HCT116 (cell line): Measurements from ENCODE around the gene SNX4. TPM values are rescaled to one million over a fixed set of nuclear protein-coding genes. Genes with fewer than 3 reads are reported as not detected.

Source experiments
- ATAC-seq: fragments of 200-7000 bp; cut with Tn5 transposase; 2 replicates; pipeline ENCODE4 v1.9.1; 2020; ENCODE audit warnings: mild to moderate bottlenecking, moderate library complexity
- BruUV-seq: library from RNA; stranded (reverse); fragments of 400-500 nt; replicated peaks from 2 replicates; lab custom pipeline; 2021; lab: Mats Ljungman, UMichigan
- CTCF ChIA-PET: fragments of 300-600 bp; sonication (Branson Sonifier 250); formaldehyde crosslinking; loops from one replicate; lab custom pipeline; 2021; ENCODE audit warnings: antibody characterized with exemption; lab: Charles Lee
- POLR2A ChIA-PET: fragments of 300-600, 350-600 bp; sonication (Branson Sonifier 250); formaldehyde crosslinking; loops from one replicate; lab custom pipeline; 2021; ENCODE audit warnings: antibody characterized with exemption; lab: Charles Lee
- RAD21 ChIA-PET, 2 experiments: fragments of 300-600 bp; sonication (Branson Sonifier 250); formaldehyde crosslinking; loops; one replicate each; lab custom pipeline; 2023; ENCODE audit warnings: low total read pairs in 2 of 2; ENCODE audit not compliant: uncharacterized antibody in 2 of 2, unreplicated experiment in 2 of 2, low non-redundant PET in 1 of 2; lab: Charles Lee
- DNase-seq: peaks from one replicate; pipeline ENCODE4 v3.0.0-alpha.2; 2010; ENCODE audit warnings: low read depth, low spot score
- H2AFZ ChIP-seq: fragments of 200-600 bp; shearing (Covaris generic), sonication (generic); 2 replicates; pipeline ENCODE4 v1.6.1; 2017; ENCODE audit warnings: low read depth, mixed run types, mixed read lengths, antibody characterized with exemption, low read length; ENCODE audit not compliant: poor library complexity, severe bottlenecking
- H3K27ac ChIP-seq: 2 replicates; pipeline ENCODE4 v1.5.1; 2012; ENCODE audit warnings: low read depth, low read length
- H3K27me3 ChIP-seq: fragments of 200-600 bp; sonication (generic); 2 replicates; pipeline ENCODE4 v1.6.1; 2016; ENCODE audit warnings: mixed run types, low read length, mixed read lengths; ENCODE audit not compliant: insufficient read depth
- H3K36me3 ChIP-seq, 2 experiments: fragments of 200-500 bp in 1 of 2; fragments of 200-600 bp in 1 of 2; sonication (Bioruptor generic) in 1 of 2; sonication (generic) in 1 of 2; 2 replicates each; pipeline versions ENCODE4 v1.5.1 to v1.6.1; 2014 to 2016; ENCODE audit warnings: low read length in 2 of 2, inconsistent platforms in 1 of 2, mixed read lengths in 1 of 2, mixed run types in 1 of 2; ENCODE audit not compliant: insufficient read depth in 2 of 2, control insufficient read depth in 1 of 2
- H3K4me1 ChIP-seq, 2 experiments: fragments of 200-600 bp in 1 of 2; sonication (generic) in 1 of 2; 2 replicates each; pipeline versions ENCODE4 v1.5.1 to v1.6.1; 2012 to 2017; ENCODE audit warnings: low read length in 2 of 2, inconsistent platforms in 1 of 2, mild to moderate bottlenecking in 1 of 2, mixed read lengths in 1 of 2, mixed run types in 1 of 2, moderate library complexity in 1 of 2; ENCODE audit not compliant: insufficient read depth in 2 of 2, control insufficient read depth in 1 of 2
- H3K4me2 ChIP-seq: fragments of 200-600 bp; sonication (generic); 2 replicates; pipeline ENCODE4 v1.6.1; 2017; ENCODE audit warnings: mixed run types, low read length, mixed read lengths
- H3K4me3 ChIP-seq, 2 experiments: fragments of 200-600 bp in 1 of 2; sonication (generic) in 1 of 2; replicated peaks in 1 of 2; 2 replicates each; pipeline ENCODE4 v1.5.1; 2011 to 2016; ENCODE audit warnings: low read length in 2 of 2, control low read depth in 1 of 2, low read depth in 1 of 2, mild to moderate bottlenecking in 1 of 2, mixed read lengths in 1 of 2, mixed run types in 1 of 2
- H3K79me2 ChIP-seq: fragments of 200-600 bp; sonication (generic); 2 replicates; pipeline ENCODE4 v1.6.1; 2017; ENCODE audit warnings: mild to moderate bottlenecking, mixed run types, low read length, moderate library complexity, mixed read lengths; ENCODE audit not compliant: insufficient read depth
- H3K9ac ChIP-seq: fragments of 200-600 bp; sonication (generic); 2 replicates; pipeline ENCODE4 v1.6.1; 2016; ENCODE audit warnings: low read length, mixed read lengths
- H3K9me2 ChIP-seq: fragments of 200-600 bp; sonication (generic), shearing (Covaris generic); 2 replicates; pipeline ENCODE4 v1.6.1; 2017; ENCODE audit warnings: mixed run types, mild to moderate bottlenecking, moderate library complexity; ENCODE audit not compliant: insufficient read depth
- H3K9me3 ChIP-seq, 2 experiments: fragments of 200-500 bp in 1 of 2; fragments of 200-600 bp in 1 of 2; sonication (Bioruptor generic) in 1 of 2; sonication (generic) in 1 of 2; 2 replicates each; pipeline ENCODE4 v1.6.1; 2014 to 2017; ENCODE audit warnings: low read length in 2 of 2, mixed read lengths in 2 of 2, inconsistent platforms in 1 of 2, low read depth in 1 of 2, mild to moderate bottlenecking in 1 of 2, mixed run types in 1 of 2, moderate library complexity in 1 of 2; ENCODE audit not compliant: control insufficient read depth in 1 of 2, insufficient read depth in 1 of 2
- H4K20me1 ChIP-seq: fragments of 200-600 bp; sonication (generic), shearing (Covaris generic); 2 replicates; pipeline ENCODE4 v1.6.1; 2017; ENCODE audit warnings: mixed run types, mild to moderate bottlenecking, moderate library complexity; ENCODE audit not compliant: insufficient read depth
- ELF1 ChIP-seq: IDR thresholded peaks from 2 replicates; pipeline ENCODE4 v1.6.1; 2012; ENCODE audit warnings: low read depth, borderline replicate concordance
- EZH2 ChIP-seq: fragments of 200-600 bp; sonication (generic); IDR thresholded peaks from 2 replicates; pipeline ENCODE4 v1.6.1; 2017; ENCODE audit warnings: antibody characterized with exemption, mixed run types
- MAX ChIP-seq: IDR thresholded peaks from 2 replicates; pipeline ENCODE4 v1.6.1; 2012
- POLR2AphosphoS5 ChIP-seq: IDR thresholded peaks from 2 replicates; pipeline ENCODE4 v1.6.1; 2011; ENCODE audit warnings: mild to moderate bottlenecking, low read depth, low read length, moderate library complexity
- REST ChIP-seq: IDR thresholded peaks from 2 replicates; pipeline ENCODE4 v1.6.1; 2012; ENCODE audit warnings: low read depth
- SRF ChIP-seq: IDR thresholded peaks from 2 replicates; pipeline ENCODE4 v1.6.1; 2012; ENCODE audit warnings: low read depth
- TCF7L2 ChIP-seq: IDR thresholded peaks from 2 replicates; pipeline ENCODE4 v1.7.0; 2011; ENCODE audit warnings: borderline replicate concordance, inconsistent platforms; ENCODE audit not compliant: insufficient read depth, insufficient read length; ENCODE audit errors: extremely low read depth
- intact Hi-C: fragments of 100-400 bp; cut with micrococcal nuclease; formaldehyde crosslinking; loops from 2 replicates; pipeline ENCODE4 v1.10.0; 2022
- total RNA-seq: library from RNA; stranded (reverse); gene quantifications from one replicate; pipeline ENCODE4 v1.2.1, GENCODE V29; 2021; ENCODE audit not compliant: unreplicated experiment
- TF ChIP-seq, protein P1 (sequence below): IDR thresholded peaks from 2 replicates; pipeline ENCODE4 v1.6.1; 2012
- TF ChIP-seq, protein P2 (sequence below): IDR thresholded peaks from 2 replicates; pipeline ENCODE4 v1.6.1; 2011; ENCODE audit warnings: mild to moderate bottlenecking, low read length, moderate library complexity; ENCODE audit not compliant: insufficient replicate concordance; ENCODE audit errors: extremely low read depth

Gene SNX4
- total RNA-seq, 1 experiment from 2014 or later: 21.1 TPM

- Histone ChIP-seq H3K9me2 (no peaks in the 10 kb centered on the region), H3K4me1 (no peaks in the 10 kb centered on the region), H3K9ac (no peak overlapping the region), H2AFZ (no peak overlapping the region), H3K27me3 (no peaks in the 10 kb centered on the region), H3K27ac (no peak overlapping the region), H3K79me2 (no peaks in the 10 kb centered on the region), H3K4me3 (no peak overlapping the region), H3K9me3 (no peaks in the 10 kb centered on the region), H4K20me1 (no peaks in the 10 kb centered on the region), H3K36me3 (peaks cover 3% of the 10 kb centered on the region in 2 experiments; a peak in 3 of 4 replicates), H3K4me2 (no peak overlapping the region)
- no TSS peak for BruUV-seq
- POLR2A ChIA-PET: no interaction called here
- RAD21 ChIA-PET: no interaction called here
- intact Hi-C loops: no loop called here
- CTCF ChIA-PET: no interaction called here
- no peak for ATAC-seq
- TF ChIP-seq ELF1: no peak
- TF ChIP-seq MAX: no peak
- TF ChIP-seq REST: no peak
- TF ChIP-seq POLR2AphosphoS5: no peak
- no peak for TF ChIP-seq TCF7L2
- no peak for TF ChIP-seq SRF
- TF ChIP-seq, protein P1, sequence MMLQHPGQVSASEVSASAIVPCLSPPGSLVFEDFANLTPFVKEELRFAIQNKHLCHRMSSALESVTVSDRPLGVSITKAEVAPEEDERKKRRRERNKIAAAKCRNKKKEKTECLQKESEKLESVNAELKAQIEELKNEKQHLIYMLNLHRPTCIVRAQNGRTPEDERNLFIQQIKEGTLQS: no peak
- TF ChIP-seq, protein P2, sequence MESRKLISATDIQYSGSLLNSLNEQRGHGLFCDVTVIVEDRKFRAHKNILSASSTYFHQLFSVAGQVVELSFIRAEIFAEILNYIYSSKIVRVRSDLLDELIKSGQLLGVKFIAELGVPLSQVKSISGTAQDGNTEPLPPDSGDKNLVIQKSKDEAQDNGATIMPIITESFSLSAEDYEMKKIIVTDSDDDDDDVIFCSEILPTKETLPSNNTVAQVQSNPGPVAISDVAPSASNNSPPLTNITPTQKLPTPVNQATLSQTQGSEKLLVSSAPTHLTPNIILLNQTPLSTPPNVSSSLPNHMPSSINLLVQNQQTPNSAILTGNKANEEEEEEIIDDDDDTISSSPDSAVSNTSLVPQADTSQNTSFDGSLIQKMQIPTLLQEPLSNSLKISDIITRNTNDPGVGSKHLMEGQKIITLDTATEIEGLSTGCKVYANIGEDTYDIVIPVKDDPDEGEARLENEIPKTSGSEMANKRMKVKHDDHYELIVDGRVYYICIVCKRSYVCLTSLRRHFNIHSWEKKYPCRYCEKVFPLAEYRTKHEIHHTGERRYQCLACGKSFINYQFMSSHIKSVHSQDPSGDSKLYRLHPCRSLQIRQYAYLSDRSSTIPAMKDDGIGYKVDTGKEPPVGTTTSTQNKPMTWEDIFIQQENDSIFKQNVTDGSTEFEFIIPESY: no peak
- no peak for TF ChIP-seq EZH2
- no peak for DNase-seq
Observed at GRCh38 chr3:125552401-125552800, 32.4 kb upstream of the SNX4 start.
